Activated T-cell treated with anti-CD3 and anti-CD28 coated beads, Interleukin-2, amount 50 U/mL, for 4 hours (primary cell): ENCODE results near the gene PRKG1. TPM values are rescaled to one million over a fixed set of nuclear protein-coding genes. Genes with fewer than 3 reads are reported as not detected.
"Not testable (repeated sequence)": the region's sequence is repeated elsewhere in the genome, so short reads cannot be mapped to it uniquely, and the experiment has no call there.

Experiments used
- ATAC-seq, 2 donors: fragments of 200-7000 bp; cut with Tn5 transposase; one replicate each; pipeline ENCODE4 v1.10.0; 2021
- DNase-seq: peaks from one replicate; pipeline ENCODE4 v3.0.0-alpha.2; 2020
- H3K27me3 Mint-ChIP-seq: one replicate; pipeline ENCODE4 v1.8.0; 2021; ENCODE audit warnings: low read depth, mixed read lengths
- H3K36me3 Mint-ChIP-seq: one replicate; pipeline ENCODE4 v1.8.0; 2022; ENCODE audit warnings: mixed read lengths; ENCODE audit not compliant: insufficient read depth
- H3K4me1 Mint-ChIP-seq: one replicate; pipeline ENCODE4 v1.8.0; 2021; ENCODE audit warnings: low read depth, mixed read lengths
- H3K4me3 Mint-ChIP-seq: one replicate; pipeline ENCODE4 v1.8.0; 2021; ENCODE audit warnings: mild to moderate bottlenecking, moderate library complexity, mixed read lengths
- H3K9me3 Mint-ChIP-seq: one replicate; pipeline ENCODE4 v1.8.0; 2021; ENCODE audit warnings: mixed read lengths
- total RNA-seq, 3 donors: library from RNA; stranded (reverse); gene quantifications; one replicate each; pipeline ENCODE4 v1.2.1, GENCODE V29; 2021

Gene PRKG1
- total RNA-seq, 3 donors from 2014 or later = 0.08 TPM; not detected in 2

- Mint-ChIP-seq H3K4me3 (no peak overlapping the region), H3K27me3 (peaks cover 2% of the 10 kb centered on the region), H3K9me3 (peaks cover 7% of the 10 kb centered on the region), H3K4me1 (no peaks in the 10 kb centered on the region), H3K36me3 (peaks cover 2% of the 10 kb centered on the region)
- ATAC-seq (no peak), DNase-seq (no peak)
Measured at GRCh38 chr10:51669041-51669440, 594.8 kb downstream of the PRKG1 start.

GRCh38 chr10:51672039-51672535, 597.8 kb downstream of the PRKG1 start:
- peaks cover 7% of the 10 kb centered on the region for H3K9me3 Mint-ChIP-seq
- no peak overlapping the region for H3K4me3 Mint-ChIP-seq
- no peak for ATAC-seq
- peaks cover 2% of the 10 kb centered on the region for H3K36me3 Mint-ChIP-seq
- peaks cover 13% of the 10 kb centered on the region for H3K27me3 Mint-ChIP-seq
- H3K4me1 Mint-ChIP-seq = no peaks in the 10 kb centered on the region
- DNase-seq = no peak

- H3K27me3 Mint-ChIP-seq = peaks cover 24% of the 10 kb centered on the region
- H3K9me3 Mint-ChIP-seq = peaks cover 7% of the 10 kb centered on the region
- H3K4me3 Mint-ChIP-seq = no peak overlapping the region
- peaks cover 2% of the 10 kb centered on the region for H3K36me3 Mint-ChIP-seq
- ATAC-seq (no peak), DNase-seq (no peak)
- no peaks in the 10 kb centered on the region for H3K4me1 Mint-ChIP-seq
Measured at GRCh38 chr10:51675088-51675487, 600.8 kb downstream of the PRKG1 start.

- no peak for ATAC-seq
- Mint-ChIP-seq H3K4me1 (no peaks in the 10 kb centered on the region), H3K36me3 (no peaks in the 10 kb centered on the region), H3K9me3 (no peaks in the 10 kb centered on the region), H3K4me3 (no peak overlapping the region), H3K27me3 (peaks cover 31% of the 10 kb centered on the region)
- no peak for DNase-seq
Measured at GRCh38 chr10:51679841-51680240, 605.6 kb downstream of the PRKG1 start.

GRCh38 chr10:51683031-51683691, 608.9 kb downstream of the PRKG1 start:
- no peak for ATAC-seq
- DNase-seq = no peak
- no peak overlapping the region for H3K4me3 Mint-ChIP-seq
- H3K4me1 Mint-ChIP-seq = no peaks in the 10 kb centered on the region
- no peaks in the 10 kb centered on the region for H3K36me3 Mint-ChIP-seq
- H3K27me3 Mint-ChIP-seq = peaks cover 23% of the 10 kb centered on the region
- H3K9me3 Mint-ChIP-seq = no peaks in the 10 kb centered on the region

GRCh38 chr10:51685768-51686167, 611.5 kb downstream of the PRKG1 start:
- DNase-seq (no peak), ATAC-seq (no peak)
- Mint-ChIP-seq H3K9me3 (no peaks in the 10 kb centered on the region), H3K27me3 (peaks cover 10% of the 10 kb centered on the region), H3K4me1 (no peaks in the 10 kb centered on the region), H3K4me3 (no peak overlapping the region), H3K36me3 (no peaks in the 10 kb centered on the region)

GRCh38 chr10:51687296-51687695, 613.0 kb downstream of the PRKG1 start:
- H3K27me3 Mint-ChIP-seq = peaks cover 7% of the 10 kb centered on the region
- H3K4me3 Mint-ChIP-seq = no peak overlapping the region
- no peak for DNase-seq
- no peaks in the 10 kb centered on the region for H3K9me3 Mint-ChIP-seq
- no peak for ATAC-seq
- no peaks in the 10 kb centered on the region for H3K4me1 Mint-ChIP-seq
- H3K36me3 Mint-ChIP-seq = no peaks in the 10 kb centered on the region

- not testable (repeated sequence) for H3K4me1 Mint-ChIP-seq, ATAC-seq
Measured at GRCh38 chr10:51688826-51689225, 614.5 kb downstream of the PRKG1 start.

GRCh38 chr10:51689536-51689935, 615.2 kb downstream of the PRKG1 start:
- no peak for ATAC-seq
- no peak for DNase-seq
- no peak overlapping the region for H3K4me3 Mint-ChIP-seq
- H3K36me3 Mint-ChIP-seq = no peaks in the 10 kb centered on the region
- no peaks in the 10 kb centered on the region for H3K9me3 Mint-ChIP-seq
- H3K27me3 Mint-ChIP-seq = peaks cover 6% of the 10 kb centered on the region
- H3K4me1 Mint-ChIP-seq = no peaks in the 10 kb centered on the region

More at GRCh38 chr10:51688826-51689225, 614.5 kb downstream of the PRKG1 start:
- not testable (repeated sequence) for H3K27me3 Mint-ChIP-seq, H3K36me3 Mint-ChIP-seq, H3K9me3 Mint-ChIP-seq, DNase-seq, H3K4me3 Mint-ChIP-seq

- Mint-ChIP-seq H3K36me3 (peaks cover 7% of the 10 kb centered on the region), H3K4me1 (peaks cover 13% of the 10 kb centered on the region), H3K27me3 (peaks cover 3% of the 10 kb centered on the region), H3K4me3 (no peak overlapping the region), H3K9me3 (no peaks in the 10 kb centered on the region)
- no peak for DNase-seq
- no peak for ATAC-seq
Measured at GRCh38 chr10:51691135-51691534, 616.8 kb downstream of the PRKG1 start.

GRCh38 chr10:51694086-51694768, 619.9 kb downstream of the PRKG1 start:
- ATAC-seq = no peak

GRCh38 chr10:51696251-51696650, 622.0 kb downstream of the PRKG1 start:
- no peaks in the 10 kb centered on the region for H3K27me3 Mint-ChIP-seq
- peaks cover 31% of the 10 kb centered on the region for H3K36me3 Mint-ChIP-seq
- H3K9me3 Mint-ChIP-seq = no peaks in the 10 kb centered on the region
- H3K4me3 Mint-ChIP-seq = peak overlapping the region; percentile 53
- ATAC-seq (no peak), DNase-seq (no peak)
- peaks cover 48% of the 10 kb centered on the region for H3K4me1 Mint-ChIP-seq

More at GRCh38 chr10:51694086-51694768, 619.9 kb downstream of the PRKG1 start:
- no peak overlapping the region for H3K4me3 Mint-ChIP-seq
- H3K27me3 Mint-ChIP-seq = no peaks in the 10 kb centered on the region
- H3K4me1 Mint-ChIP-seq = peaks cover 39% of the 10 kb centered on the region
- no peaks in the 10 kb centered on the region for H3K9me3 Mint-ChIP-seq
- no peak for DNase-seq
- H3K36me3 Mint-ChIP-seq = peaks cover 29% of the 10 kb centered on the region

- no peaks in the 10 kb centered on the region for H3K9me3 Mint-ChIP-seq
- DNase-seq (no peak), ATAC-seq (no peak)
- peaks cover 31% of the 10 kb centered on the region for H3K36me3 Mint-ChIP-seq
- H3K27me3 Mint-ChIP-seq = no peaks in the 10 kb centered on the region
- peaks cover 48% of the 10 kb centered on the region for H3K4me1 Mint-ChIP-seq
- peak overlapping the region; percentile 100 for H3K4me3 Mint-ChIP-seq
Measured at GRCh38 chr10:51698473-51699063, 624.3 kb downstream of the PRKG1 start.

- peak; percentile 47 to 49 for ATAC-seq
- H3K4me1 Mint-ChIP-seq = peaks cover 48% of the 10 kb centered on the region
Measured at GRCh38 chr10:51699145-51699474, 624.8 kb downstream of the PRKG1 start.

More at GRCh38 chr10:51699145-51699474, 624.8 kb downstream of the PRKG1 start:
- no peak for DNase-seq
- H3K9me3 Mint-ChIP-seq = no peaks in the 10 kb centered on the region
- H3K4me3 Mint-ChIP-seq = peak overlapping the region; percentile 100
- H3K36me3 Mint-ChIP-seq = peaks cover 31% of the 10 kb centered on the region
- no peaks in the 10 kb centered on the region for H3K27me3 Mint-ChIP-seq
